OCI-LY3 (cell line): Measurements from ENCODE around the gene FPR1.
A peak's percentile ranks its signal among the peaks of the same experiment; 100 is the strongest.

ENCODE experiments used
- H2AFZ ChIP-seq: fragments of 200-600, 300-600 bp; shearing (Covaris generic); 2 replicates; pipeline ENCODE4 v1.6.0; 2014; ENCODE audit warnings: antibody characterized with exemption, low read depth, low read length
- H3K27ac ChIP-seq: fragments of 200-600, 300-600 bp; sonication (generic); 2 replicates; pipeline ENCODE4 v1.5.1; 2014; ENCODE audit warnings: mild to moderate bottlenecking, low read length, moderate library complexity, mixed read lengths
- H3K27me3 ChIP-seq: fragments of 200-600, 300-600 bp; sonication (generic); 2 replicates; pipeline ENCODE4 v1.6.1; 2014; ENCODE audit warnings: low read depth, low read length, mixed read lengths
- H3K36me3 ChIP-seq: fragments of 200-600, 300-600 bp; sonication (generic); replicated peaks from 2 replicates; pipeline ENCODE3; 2014; ENCODE audit warnings: low read depth, low read length, mixed read lengths
- H3K4me1 ChIP-seq: fragments of 300-600, 200-600 bp; sonication (generic); 2 replicates; pipeline ENCODE4 v1.6.1; 2014; ENCODE audit warnings: low read length, mixed read lengths
- H3K4me2 ChIP-seq: fragments of 200-600, 300-600 bp; sonication (generic); 2 replicates; pipeline ENCODE4 v1.6.1; 2014; ENCODE audit warnings: low read length, mixed read lengths
- H3K4me3 ChIP-seq: fragments of 300-600, 200-600 bp; sonication (generic); 2 replicates; pipeline ENCODE4 v1.5.1; 2014; ENCODE audit warnings: antibody characterized with exemption, mild to moderate bottlenecking, low read length, moderate library complexity
- H3K79me2 ChIP-seq: fragments of 300-600, 200-600 bp; shearing (Covaris generic); 2 replicates; pipeline ENCODE4 v1.6.1; 2014; ENCODE audit warnings: mild to moderate bottlenecking, low read length, mixed read lengths
- H3K9ac ChIP-seq: fragments of 300-600, 200-600 bp; shearing (Covaris generic); 2 replicates; pipeline ENCODE4 v1.6.0; 2014; ENCODE audit warnings: mild to moderate bottlenecking, low read length, moderate library complexity
- H3K9me3 ChIP-seq: fragments of 200-600, 300-600 bp; shearing (Covaris generic); 2 replicates; pipeline ENCODE4 v1.6.1; 2014; ENCODE audit warnings: low read length, mixed read lengths; ENCODE audit not compliant: insufficient read depth
- H4K20me1 ChIP-seq: fragments of 200-600, 300-600 bp; sonication (generic); 2 replicates; pipeline ENCODE4 v1.6.1; 2016; ENCODE audit warnings: low read length, mixed read lengths; ENCODE audit not compliant: insufficient read depth
- EZH2phosphoT487 ChIP-seq: fragments of 200-600 bp; shearing (Covaris generic); IDR thresholded peaks from 2 replicates; pipeline ENCODE4 v1.6.1; 2018; ENCODE audit warnings: antibody characterized with exemption, mixed run types, low read depth
- TF ChIP-seq, protein P1 (sequence below): fragments of 200-600, 300-600 bp; sonication (generic); IDR thresholded peaks from 2 replicates; pipeline ENCODE4 v1.5.1; 2014; ENCODE audit warnings: antibody characterized with exemption, low read length, low read depth

Gene FPR1

DNA sequence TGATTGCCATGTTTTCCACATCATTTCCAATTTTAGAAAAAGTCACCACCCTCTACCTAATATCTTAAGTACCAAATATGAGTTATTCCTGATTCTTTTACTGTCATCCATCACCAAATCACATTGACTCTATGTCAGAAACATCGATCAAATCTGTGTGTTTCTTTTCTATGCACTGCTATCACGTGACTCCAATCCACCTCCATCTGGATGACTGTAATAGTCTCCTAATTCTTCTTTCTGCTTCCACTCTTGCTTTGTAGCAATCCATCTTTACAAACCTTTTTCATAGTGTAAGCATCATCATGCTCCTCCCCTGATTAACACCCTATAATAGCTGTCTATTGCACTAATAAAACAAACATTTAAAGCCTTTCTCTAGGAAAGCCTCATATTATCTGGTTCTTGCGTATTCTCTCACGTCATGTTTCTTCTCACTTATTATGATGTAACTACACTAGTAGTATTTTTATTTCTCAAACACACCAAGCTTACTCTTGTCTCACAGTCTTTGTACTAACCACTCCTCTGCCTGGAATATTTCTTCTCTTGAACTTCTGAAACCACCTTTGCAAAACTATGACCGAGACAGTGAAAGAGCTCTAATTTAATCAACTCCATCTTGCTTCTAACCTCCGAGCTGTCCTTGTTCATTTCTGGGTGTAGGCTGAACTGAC lies 32.6 kb upstream of the FPR1 start:
- peak overlapping the region; percentile 3; the same call in 1 of the 2 replicates for H3K4me3 ChIP-seq
- peak overlapping the region; percentile 9; the same call in 1 of the 2 replicates for H3K9ac ChIP-seq
- peak overlapping the region; percentile 95 for H3K27ac ChIP-seq
- no peaks in the 10 kb centered on the region for H3K27me3 ChIP-seq
- TF ChIP-seq EZH2phosphoT487: no peak
- TF ChIP-seq, protein P1, sequence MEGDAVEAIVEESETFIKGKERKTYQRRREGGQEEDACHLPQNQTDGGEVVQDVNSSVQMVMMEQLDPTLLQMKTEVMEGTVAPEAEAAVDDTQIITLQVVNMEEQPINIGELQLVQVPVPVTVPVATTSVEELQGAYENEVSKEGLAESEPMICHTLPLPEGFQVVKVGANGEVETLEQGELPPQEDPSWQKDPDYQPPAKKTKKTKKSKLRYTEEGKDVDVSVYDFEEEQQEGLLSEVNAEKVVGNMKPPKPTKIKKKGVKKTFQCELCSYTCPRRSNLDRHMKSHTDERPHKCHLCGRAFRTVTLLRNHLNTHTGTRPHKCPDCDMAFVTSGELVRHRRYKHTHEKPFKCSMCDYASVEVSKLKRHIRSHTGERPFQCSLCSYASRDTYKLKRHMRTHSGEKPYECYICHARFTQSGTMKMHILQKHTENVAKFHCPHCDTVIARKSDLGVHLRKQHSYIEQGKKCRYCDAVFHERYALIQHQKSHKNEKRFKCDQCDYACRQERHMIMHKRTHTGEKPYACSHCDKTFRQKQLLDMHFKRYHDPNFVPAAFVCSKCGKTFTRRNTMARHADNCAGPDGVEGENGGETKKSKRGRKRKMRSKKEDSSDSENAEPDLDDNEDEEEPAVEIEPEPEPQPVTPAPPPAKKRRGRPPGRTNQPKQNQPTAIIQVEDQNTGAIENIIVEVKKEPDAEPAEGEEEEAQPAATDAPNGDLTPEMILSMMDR: no peak
- H4K20me1 ChIP-seq: no peaks in the 10 kb centered on the region
- peaks cover 9% of the 10 kb centered on the region for H3K9me3 ChIP-seq
- H3K4me2 ChIP-seq: peak overlapping the region; percentile 67
- H2AFZ ChIP-seq: no peak overlapping the region
- no peaks in the 10 kb centered on the region for H3K79me2 ChIP-seq
- H3K36me3 ChIP-seq: no peaks in the 10 kb centered on the region
- peaks cover 62% of the 10 kb centered on the region for H3K4me1 ChIP-seq

DNA sequence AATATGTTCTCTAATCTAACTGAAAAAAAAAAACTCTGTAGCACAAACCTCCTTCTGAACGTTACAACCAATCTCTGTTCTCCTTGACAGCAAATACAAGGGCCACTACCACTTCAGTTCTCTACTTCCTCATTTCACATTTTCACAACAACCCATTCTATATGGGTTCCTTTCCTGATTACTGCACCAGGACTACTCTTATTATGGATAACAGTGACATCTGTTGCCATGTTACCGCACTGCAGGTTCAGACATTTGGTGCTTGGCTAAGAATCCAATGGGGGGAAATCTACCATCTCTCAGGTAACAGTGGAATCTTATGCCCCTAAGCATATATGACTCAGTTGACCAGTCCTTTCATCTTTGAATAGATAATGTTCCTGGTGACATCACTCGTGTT lies 31.7 kb upstream of the FPR1 start:
- no peak overlapping the region for H2AFZ ChIP-seq
- peaks cover 9% of the 10 kb centered on the region for H3K9me3 ChIP-seq
- H3K4me2 ChIP-seq: peak overlapping the region; percentile 40
- H3K36me3 ChIP-seq: no peaks in the 10 kb centered on the region
- no peaks in the 10 kb centered on the region for H3K27me3 ChIP-seq
- no peak overlapping the region for H3K4me3 ChIP-seq
- H3K9ac ChIP-seq: no peak overlapping the region
- peak overlapping the region; percentile 95; the same call in 1 of the 2 replicates for H3K27ac ChIP-seq
- TF ChIP-seq, protein P1: peak; percentile 66
- no peak for TF ChIP-seq EZH2phosphoT487
- no peaks in the 10 kb centered on the region for H4K20me1 ChIP-seq
- H3K79me2 ChIP-seq: no peaks in the 10 kb centered on the region
- H3K4me1 ChIP-seq: peaks cover 71% of the 10 kb centered on the region

DNA sequence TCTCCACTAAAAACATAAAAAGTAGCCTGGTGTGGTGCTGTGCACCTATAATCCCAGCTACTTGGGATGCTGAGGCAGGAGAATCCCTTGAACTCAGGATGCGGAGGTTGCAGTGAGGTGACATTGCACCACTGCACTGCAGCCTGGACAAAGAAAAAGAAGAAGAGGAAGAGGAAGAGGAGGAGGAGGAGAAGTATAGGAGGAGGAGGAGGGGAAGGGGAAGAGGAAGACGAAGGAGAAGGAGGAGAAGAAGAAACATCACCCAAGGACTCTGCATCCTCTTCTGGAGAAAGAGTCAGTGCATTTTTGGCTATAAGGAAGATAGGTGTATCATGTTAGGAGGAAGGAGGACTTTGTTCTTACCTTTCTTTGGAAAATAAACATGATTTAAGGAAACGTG lies 30.3 kb upstream of the FPR1 start:
- Histone ChIP-seq H4K20me1 (no peaks in the 10 kb centered on the region), H3K4me2 (no peak overlapping the region), H3K79me2 (no peaks in the 10 kb centered on the region), H2AFZ (no peak overlapping the region), H3K27ac (no peak overlapping the region), H3K27me3 (no peaks in the 10 kb centered on the region), H3K4me3 (no peak overlapping the region), H3K9ac (no peak overlapping the region), H3K4me1 (peaks cover 77% of the 10 kb centered on the region), H3K36me3 (no peaks in the 10 kb centered on the region), H3K9me3 (peaks cover 6% of the 10 kb centered on the region)
- TF ChIP-seq, protein P1: no peak
- TF ChIP-seq EZH2phosphoT487: no peak

DNA sequence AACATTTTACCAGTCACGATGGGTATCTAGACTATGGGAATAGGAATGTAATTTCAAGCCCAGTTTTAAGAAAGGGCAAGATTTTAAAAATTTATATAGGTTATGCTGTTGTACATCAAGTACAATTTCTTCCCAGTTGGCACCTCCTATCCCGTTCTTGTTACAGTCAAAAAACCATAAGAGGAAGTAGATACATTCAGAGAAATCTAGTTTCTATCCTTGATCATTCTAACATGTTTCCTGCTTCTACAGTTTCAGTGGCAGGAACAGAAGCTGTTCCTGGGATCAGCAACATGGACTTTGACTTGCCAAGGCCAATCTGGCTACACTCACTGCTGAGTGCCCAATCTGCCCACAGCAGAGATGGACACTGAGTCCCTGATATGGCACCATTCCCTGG lies 28.6 kb upstream of the FPR1 start:
- H2AFZ ChIP-seq: no peak overlapping the region
- H3K36me3 ChIP-seq: no peaks in the 10 kb centered on the region
- TF ChIP-seq, protein P1: no peak
- no peak for TF ChIP-seq EZH2phosphoT487
- H3K9me3 ChIP-seq: peaks cover 6% of the 10 kb centered on the region
- H3K4me3 ChIP-seq: no peak overlapping the region
- H3K4me1 ChIP-seq: peaks cover 60% of the 10 kb centered on the region
- H3K27ac ChIP-seq: no peak overlapping the region
- no peaks in the 10 kb centered on the region for H3K79me2 ChIP-seq
- H3K9ac ChIP-seq: no peak overlapping the region
- H4K20me1 ChIP-seq: no peaks in the 10 kb centered on the region
- peaks cover 11% of the 10 kb centered on the region; the same call in 1 of the 2 replicates for H3K27me3 ChIP-seq
- H3K4me2 ChIP-seq: 0 out of 2 replicates have a peak overlapping the region, but pooled peaks have one; percentile 3
